GM19467 (cell line): ENCODE measurements around the gene TTC39A.
"Not testable (repeated sequence)": the region's sequence is repeated elsewhere in the genome, so short reads cannot be mapped to it uniquely, and the experiment has no call there.

Source experiments
- ATAC-seq: cut with Tn5 transposase; IDR thresholded peaks from one replicate; pipeline ENCODE4 v1.9.1; 2021; ENCODE audit warnings: mild to moderate bottlenecking, moderate library complexity; ENCODE audit not compliant: unreplicated experiment

TTC39A gene

GRCh38 chr1:51272916-51273315, 57.4 kb downstream of the TTC39A start:
- no peak for ATAC-seq

- no peak for ATAC-seq
Measured at GRCh38 chr1:51270751-51271150, 59.6 kb downstream of the TTC39A start.

- no peak for ATAC-seq
Measured at GRCh38 chr1:51268634-51269033, 61.7 kb downstream of the TTC39A start.

GRCh38 chr1:51266791-51267190, 63.6 kb downstream of the TTC39A start:
- no peak for ATAC-seq

GRCh38 chr1:51266181-51266580, 64.2 kb downstream of the TTC39A start:
- no peak for ATAC-seq

GRCh38 chr1:51265618-51266017, 64.7 kb downstream of the TTC39A start:
- ATAC-seq: no peak

GRCh38 chr1:51264451-51264850, 65.9 kb downstream of the TTC39A start:
- no peak for ATAC-seq

- ATAC-seq: no peak
Measured at GRCh38 chr1:51263147-51263877, 67.0 kb downstream of the TTC39A start.

- ATAC-seq: no peak
Measured at GRCh38 chr1:51255331-51255730, 75.0 kb downstream of the TTC39A start.

- no peak for ATAC-seq
Measured at GRCh38 chr1:51253691-51254090, 76.7 kb downstream of the TTC39A start.

- no peak for ATAC-seq
Measured at GRCh38 chr1:51252366-51252765, 78.0 kb downstream of the TTC39A start.

GRCh38 chr1:51251165-51251564, 79.2 kb downstream of the TTC39A start:
- ATAC-seq: not testable (repeated sequence)

GRCh38 chr1:51250729-51251128, 79.6 kb downstream of the TTC39A start:
- ATAC-seq: not testable (repeated sequence)

GRCh38 chr1:51249445-51249844, 80.9 kb downstream of the TTC39A start:
- no peak for ATAC-seq

- ATAC-seq: no peak
Measured at GRCh38 chr1:51247499-51247898, 82.9 kb downstream of the TTC39A start.

- no peak for ATAC-seq
Measured at GRCh38 chr1:51247022-51247421, 83.3 kb downstream of the TTC39A start.

- ATAC-seq: no peak
Measured at GRCh38 chr1:51242546-51242945, 87.8 kb downstream of the TTC39A start.

GRCh38 chr1:51241119-51241518, 89.2 kb downstream of the TTC39A start:
- ATAC-seq: no peak

- no peak for ATAC-seq
Measured at GRCh38 chr1:51240084-51240483, 90.3 kb downstream of the TTC39A start.

- no peak for ATAC-seq
Measured at GRCh38 chr1:51238034-51238403, 92.3 kb downstream of the TTC39A start.

GRCh38 chr1:51237351-51238033, 92.9 kb downstream of the TTC39A start:
- ATAC-seq: no peak
